Heart right ventricle (tissue), 16 donors: ENCODE results near the gene CYB5RL. TPM values are rescaled to one million over a fixed set of nuclear protein-coding genes. Genes with fewer than 3 reads are reported as not detected.

Experiments
- ATAC-seq, 8 donors: fragments of 200-7000 bp; cut with Tn5 transposase; one replicate each; pipeline ENCODE4 v1.9.1; 2020; ENCODE audit warnings: mild to moderate bottlenecking in 8 of 8, moderate library complexity in 8 of 8, moderate number of reproducible peaks in 1 of 8
- DNase-seq, 2 donors: peaks; one replicate each; pipeline ENCODE4 v3.0.0-alpha.2; 2020
- H3K27ac ChIP-seq, 10 donors: fragments of 200-600 bp; sonication (generic) in 2 of 10; one replicate each; pipeline versions ENCODE4 v1.5.0 to v1.8.0; 2020 to 2022; ENCODE audit warnings: mild to moderate bottlenecking in 3 of 10
- H3K27me3 ChIP-seq, 7 donors: fragments of 200-600 bp; one replicate each; pipeline ENCODE4 v1.8.0; 2021 to 2022; ENCODE audit warnings: mild to moderate bottlenecking in 2 of 7
- H3K36me3 ChIP-seq, 9 donors: fragments of 200-600 bp; sonication (generic) in 1 of 9; one replicate each; pipeline versions ENCODE4 v1.5.0 to v1.8.0; 2020 to 2022; ENCODE audit warnings: mild to moderate bottlenecking in 2 of 9
- H3K4me1 ChIP-seq, 9 donors: fragments of 200-600 bp; sonication (generic) in 1 of 9; one replicate each; pipeline versions ENCODE4 v1.5.0 to v1.8.0; 2020 to 2022; ENCODE audit warnings: mild to moderate bottlenecking in 4 of 9
- H3K4me3 ChIP-seq, 10 donors: fragments of 200-600 bp; sonication (generic) in 2 of 10; one replicate each; pipeline versions ENCODE4 v1.5.0 to v1.8.0; 2020 to 2022; ENCODE audit warnings: mild to moderate bottlenecking in 7 of 10, moderate library complexity in 2 of 10
- H3K9me3 ChIP-seq, 11 donors: fragments of 200-600 bp in 10 of 11; sonication (generic) in 2 of 11; one replicate each; pipeline versions ENCODE4 v1.5.0 to v1.8.0; 2013 to 2022; ENCODE audit warnings: mild to moderate bottlenecking in 2 of 11, control low read depth in 1 of 11, moderate library complexity in 1 of 11
- CTCF ChIP-seq, 9 donors: fragments of 200-600 bp; sonication (generic) in 2 of 9; IDR thresholded peaks; one replicate each; pipeline versions ENCODE4 v1.5.0 to v1.8.0; 2021 to 2022; ENCODE audit warnings: antibody characterized with exemption in 9 of 9, mild to moderate bottlenecking in 5 of 9, moderate library complexity in 1 of 9
- WGBS, 2 donors: extraction: QIAGEN DNeasy Blood & Tissue Kit; methylation state at CpG; one replicate each; pipeline ENCODE4 v1.1.7; 2013; ENCODE audit warnings: inconsistent platforms in 1 of 2; 5-methylcytosine and 5-hydroxymethylcytosine counted together
- intact Hi-C, 10 donors: fragments of 100-400 bp; cut with DNase I; formaldehyde crosslinking; loops; one replicate each; pipeline versions ENCODE4 v1.11.1 to v1.14.2; 2022
- polyA plus RNA-seq, 2 donors: library from polyadenylated mRNA; stranded (reverse); fragments of 200-250 nt; gene quantifications; one replicate each; pipeline ENCODE4 v1.2.3, GENCODE V29; 2013
- total RNA-seq, 10 donors: library from RNA; stranded (reverse); fragmentation: NEBNext Ultra II Directional in 3 of 10; extraction: Animal tissue kit (Norgen Biotek cat#: 25700) in 3 of 10; gene quantifications; one replicate each; pipeline versions ENCODE4 v1.2.1 to v1.2.4, GENCODE V29; 2021 to 2023
- donor health status: Arrhythmogenic right ventricular cardiomyopathy.
- donor health status: ischemic (EF 13 %, LVEDD 7.1; RV severe dilation, severe dysfunction).
- donor health status: healthy with polysubstance abuse.
- donor health status: DM: no; HTN: yes; CAD: no.
- donor health status: DM: no; HTN: no; CAD: no.
- donor health status: ischemic (EF 25% LVEDD 6.9; RV normal size, moderate dysfunction).
- donor health status: ischemic (EF 25% LVEDD 5.7; RV mildly dilated, moderate dysfunction).
- donor health status: healthy.
- donor health status: DM: yes; HTN: yes; CAD: no.
- donor health status: Ischemic cardiomyopathy.
- donor health status: ischemic (EF 35%, LVEDD 5.7; RV mildly dilated, moderate dysfunction).
- donor health status: nonischemic (EF 11% LVEDD 7.7; RV severe dilation, severe dysfunction).
- donor health status: DM: yes; HTN: yes; CAD: no.
- donor health status: PGD.
- donor health status: ischemic (EF 29% LVEDD 5.4; RV normal size, mild dysfunction).
- donor health status: nonischemic (EF 23%, LVEDD 6.1; RV moderate dilation, normal function).

Gene CYB5RL
- total and polyA plus RNA-seq, 12 donors: 0.99 to 8.3 (median 5.4) TPM

DNA sequence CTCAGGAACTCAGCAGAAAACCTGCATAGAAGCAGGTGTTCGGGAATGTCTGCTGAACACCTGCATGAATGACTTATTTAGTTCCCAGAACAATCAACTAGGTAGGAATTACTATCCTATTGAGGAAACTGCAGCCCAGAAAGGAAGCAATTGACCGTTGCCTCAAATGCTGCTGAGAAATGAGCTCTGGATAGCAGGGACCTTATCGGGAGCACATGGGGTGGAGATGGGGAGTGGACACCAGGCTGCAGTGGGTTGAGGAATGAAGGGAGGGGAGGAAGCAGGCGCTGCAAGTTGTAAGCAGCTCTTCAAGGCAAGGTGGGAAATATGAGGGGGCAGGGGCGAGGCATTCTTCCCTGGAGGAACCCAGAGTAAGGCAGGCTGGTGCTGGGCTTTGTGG, 36.3 kb downstream of the CYB5RL start:
- ATAC-seq (no peak), DNase-seq (no peak)
- Histone ChIP-seq H3K9me3 (no peaks in the 10 kb centered on the region), H3K27me3 (no peaks in the 10 kb centered on the region), H3K27ac (no peak overlapping the region), H3K4me1 (peaks cover 0 to 9% (median 4%) of the 10 kb centered on the region in 9 donors), H3K4me3 (no peak overlapping the region), H3K36me3 (no peaks in the 10 kb centered on the region)
- WGBS, 2 donors: 76 to 81% methylated on average over 5 of the region's 5 CpGs
- no peak for TF ChIP-seq CTCF (IDR thresholded peaks at IDR 0.05)
- intact Hi-C loops: no loop called here

DNA sequence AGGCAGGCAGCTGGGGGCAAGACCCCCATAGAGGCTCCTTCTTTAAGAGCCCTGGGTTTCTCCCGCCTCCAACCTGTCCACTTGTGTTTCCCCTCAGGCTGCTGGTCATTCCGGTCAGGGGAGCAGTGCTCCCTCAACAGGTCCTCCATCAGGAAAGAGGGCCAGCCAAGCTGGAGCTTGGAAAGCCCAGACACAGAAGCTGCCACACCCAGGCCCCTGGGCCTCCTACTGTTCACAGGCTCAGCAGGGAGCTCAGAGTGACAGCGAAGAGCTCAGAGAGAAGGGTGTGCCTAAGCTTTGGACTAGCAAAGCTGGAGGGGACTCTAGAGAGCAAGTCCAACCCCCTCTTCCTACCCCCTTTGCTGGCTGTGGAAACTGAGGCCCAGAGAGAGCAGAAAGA, 36.8 kb downstream of the CYB5RL start:
- Histone ChIP-seq H3K4me3 (no peak overlapping the region), H3K9me3 (no peaks in the 10 kb centered on the region), H3K27me3 (no peaks in the 10 kb centered on the region), H3K36me3 (no peaks in the 10 kb centered on the region), H3K27ac (no peak overlapping the region), H3K4me1 (peaks cover 0 to 9% (median 4%) of the 10 kb centered on the region in 9 donors)
- WGBS, 2 donors: 81 to 84% methylated on average over 3 of the region's 3 CpGs
- TF ChIP-seq CTCF (IDR thresholded peaks at IDR 0.05): no peak
- DNase-seq: no peak
- intact Hi-C loops: no loop called here
- peak in 2 of 8 donors; percentile 29 to 30 for ATAC-seq

- Histone ChIP-seq H3K36me3 (no peaks in the 10 kb centered on the region), H3K9me3 (no peaks in the 10 kb centered on the region), H3K4me3 (no peak overlapping the region), H3K4me1 (peaks cover 0 to 9% (median 4%) of the 10 kb centered on the region in 9 donors), H3K27me3 (no peaks in the 10 kb centered on the region), H3K27ac (no peak overlapping the region)
- 72 to 76% methylated on average over 6 of the region's 6 CpGs for WGBS, 2 donors
- intact Hi-C loops: no loop called here
- ATAC-seq (peak in 4 of 8 donors; percentile 13 to 38 (median 22)), DNase-seq (no peak)
- no peak for TF ChIP-seq CTCF (IDR thresholded peaks at IDR 0.05)
Observed at GRCh38 chr1:54161495-54162168, 38.2 kb downstream of the CYB5RL start.

DNA sequence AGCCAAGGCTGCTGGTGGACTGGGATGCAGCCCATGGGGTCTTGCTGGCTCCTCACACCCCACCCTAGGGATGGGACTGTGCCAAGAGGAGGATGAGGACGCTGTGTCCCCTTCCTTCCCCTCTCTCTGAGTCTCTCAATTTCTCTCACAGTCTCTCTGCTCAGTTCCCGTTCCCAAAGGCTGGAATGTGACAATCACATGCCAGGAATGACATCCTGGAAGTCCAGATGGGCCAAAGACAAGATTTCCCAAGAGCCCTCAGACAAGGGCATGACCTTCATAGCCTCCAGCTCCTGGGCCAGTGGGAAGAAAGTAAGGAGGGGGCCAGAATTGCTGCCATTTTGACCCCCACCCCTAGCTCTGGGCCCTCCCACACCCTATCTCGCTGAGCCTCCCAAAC, 39.5 kb downstream of the CYB5RL start:
- H3K27me3 ChIP-seq: no peaks in the 10 kb centered on the region
- no peak overlapping the region for H3K27ac ChIP-seq
- TF ChIP-seq CTCF (IDR thresholded peaks at IDR 0.05): no peak
- no peak overlapping the region for H3K4me3 ChIP-seq
- H3K9me3 ChIP-seq: no peaks in the 10 kb centered on the region
- H3K4me1 ChIP-seq: peaks cover 0 to 9% (median 4%) of the 10 kb centered on the region in 9 donors
- intact Hi-C loops: no loop called here
- DNase-seq (no peak), ATAC-seq (peak in 2 of 8 donors; percentile 12 to 36)
- no peaks in the 10 kb centered on the region for H3K36me3 ChIP-seq
- 43 to 58% methylated on average over 3 of the region's 3 CpGs for WGBS, 2 donors
